ENCODE results near the gene NFAM1.

NFAM1 gene

GRCh38 chr22:42432020-42432596, at the start of gene NFAM1:
Gene NFAM1, minus strand, starts transcription at chr22:42432403. Its CDS starts 46 bp downstream, at chr22:42432357.
- DNase-seq = peak; percentile 86

- no peak for DNase-seq
Measured at GRCh38 chr22:42475122-42475521, 42.9 kb upstream of the NFAM1 start.

- peak; percentile 62 for DNase-seq
Measured at GRCh38 chr22:42473484-42474193, 41.4 kb upstream of the NFAM1 start.

- DNase-seq = no peak
Measured at GRCh38 chr22:42472671-42473070, 40.5 kb upstream of the NFAM1 start.

GRCh38 chr22:42471441-42471840, 39.2 kb upstream of the NFAM1 start:
- no peak for DNase-seq

- DNase-seq = no peak
Measured at GRCh38 chr22:42470366-42471082, 38.3 kb upstream of the NFAM1 start.

GRCh38 chr22:42468841-42469240, 36.6 kb upstream of the NFAM1 start:
- no peak for DNase-seq

- no peak for DNase-seq
Measured at GRCh38 chr22:42462016-42462415, 29.8 kb upstream of the NFAM1 start.

GRCh38 chr22:42461511-42461910, 29.3 kb upstream of the NFAM1 start:
- no peak for DNase-seq

- DNase-seq = no peak
Measured at GRCh38 chr22:42459287-42460063, 27.3 kb upstream of the NFAM1 start.

GRCh38 chr22:42452916-42453315, 20.7 kb upstream of the NFAM1 start:
- no peak for DNase-seq

GRCh38 chr22:42452456-42452855, 20.3 kb upstream of the NFAM1 start:
- DNase-seq = no peak

GRCh38 chr22:42451499-42452145, 19.4 kb upstream of the NFAM1 start:
- no peak for DNase-seq

- no peak for DNase-seq
Measured at GRCh38 chr22:42450862-42451261, 18.7 kb upstream of the NFAM1 start.

- no peak for DNase-seq
Measured at GRCh38 chr22:42446151-42446550, 13.9 kb upstream of the NFAM1 start.

GRCh38 chr22:42444077-42444904, 12.1 kb upstream of the NFAM1 start:
- DNase-seq = peak; percentile 84

- no peak for DNase-seq
Measured at GRCh38 chr22:42443240-42444076, 11.3 kb upstream of the NFAM1 start.

- DNase-seq = no peak
Measured at GRCh38 chr22:42442748-42443147, 10.5 kb upstream of the NFAM1 start.

- no peak for DNase-seq
Measured at GRCh38 chr22:42440728-42441127, 8.5 kb upstream of the NFAM1 start.

GRCh38 chr22:42439821-42440674, 7.8 kb upstream of the NFAM1 start:
- peak; percentile 92 for DNase-seq
